ENCODE measurements around the gene GRIA1. TPM values are rescaled to one million over a fixed set of nuclear protein-coding genes. Genes with fewer than 3 reads are reported as not detected.

Gene GRIA1
- total and polyA plus RNA-seq, 2 of the 4 experiments (the other 2 are of a cell fraction) = 0.48 to 1.3 TPM

- TF ChIP-seq, protein P1, sequence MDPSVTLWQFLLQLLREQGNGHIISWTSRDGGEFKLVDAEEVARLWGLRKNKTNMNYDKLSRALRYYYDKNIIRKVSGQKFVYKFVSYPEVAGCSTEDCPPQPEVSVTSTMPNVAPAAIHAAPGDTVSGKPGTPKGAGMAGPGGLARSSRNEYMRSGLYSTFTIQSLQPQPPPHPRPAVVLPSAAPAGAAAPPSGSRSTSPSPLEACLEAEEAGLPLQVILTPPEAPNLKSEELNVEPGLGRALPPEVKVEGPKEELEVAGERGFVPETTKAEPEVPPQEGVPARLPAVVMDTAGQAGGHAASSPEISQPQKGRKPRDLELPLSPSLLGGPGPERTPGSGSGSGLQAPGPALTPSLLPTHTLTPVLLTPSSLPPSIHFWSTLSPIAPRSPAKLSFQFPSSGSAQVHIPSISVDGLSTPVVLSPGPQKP (IDR thresholded peaks at IDR 0.05; ENCODE audit: borderline replicate concordance, low read depth, low read length) = no peak
- peak; percentile 43; the same call in 1 of the 2 replicates for TF ChIP-seq MAFK (IDR thresholded peaks at IDR 0.05; ENCODE audit: low read depth, low read length)
Measured at GRCh38 chr5:153629027-153629895, 138.8 kb downstream of the GRIA1 start (continued).

- no peak overlapping the region; the same call in 1 of the 2 replicates for H3K14ac ChIP-seq (replicated peaks; ENCODE audit: low read depth, low read length)
- no peak overlapping the region for H3K9ac ChIP-seq (ENCODE audit: low read depth, low read length)
- peak overlapping the region; percentile 7; the same call in 1 of the 3 replicates for H2BK15ac ChIP-seq (ENCODE audit: low read depth, low read length)
- H2AK9ac ChIP-seq (replicated peaks; ENCODE audit: low read depth, low read length, poor library complexity) = no peak overlapping the region
- no peak overlapping the region for H3K56ac ChIP-seq (ENCODE audit: extremely low read depth, insufficient read depth, low read length)
- no peak overlapping the region for H3K4me3 ChIP-seq (ENCODE audit: insufficient read depth, low read depth, low read length)
- dilution Hi-C loops (cut with HindIII; ENCODE audit: low sequenced_read_pairs, unreplicated experiment) (no loop called here), intact Hi-C loops (cut with micrococcal nuclease) (no loop called here), in situ Hi-C loops (cut with MboI; ENCODE audit: low sequenced_read_pairs) (no loop called here)
- no peak overlapping the region for H3K4me2 ChIP-seq (ENCODE audit: low read depth, low read length)
- no peaks in the 10 kb centered on the region for H3K27me3 ChIP-seq (ENCODE audit: control insufficient read depth, insufficient read depth, low read length)
- H4K8ac ChIP-seq (ENCODE audit: low read depth in 2 of 2, low read length in 2 of 2) = no peak overlapping the region; a peak in 1 of 4 replicates
- ChIA-PET CTCF (no interaction called here), POLR2A (ENCODE audit: unreplicated experiment) (no interaction called here)
- peak overlapping the region; percentile 46; the same call in 1 of the 2 replicates for H4K5ac ChIP-seq (ENCODE audit: low read depth, low read length)
- H3K4me1 ChIP-seq (ENCODE audit: control insufficient read depth, insufficient read depth, low read length) = peaks cover 8% of the 10 kb centered on the region
- peak overlapping the region; percentile 41; the same call in 1 of the 2 replicates for H2BK120ac ChIP-seq (ENCODE audit: low read depth, low read length)
- peak overlapping the region; percentile 47 for H2AK5ac ChIP-seq (ENCODE audit: low read depth, low read length)
- no peaks in the 10 kb centered on the region for H4K20me1 ChIP-seq (ENCODE audit: insufficient read depth, low read length)
- H2BK5ac ChIP-seq (ENCODE audit: low read depth, low read length, poor library complexity, severe bottlenecking) = no peak overlapping the region
- peak overlapping the region; percentile 46; the same call in 1 of the 2 replicates for H3K4ac ChIP-seq (ENCODE audit: low read depth, low read length)
- peak overlapping the region; percentile 19; the same call in 1 of the 2 replicates for H4K91ac ChIP-seq (ENCODE audit: insufficient read depth, low read depth, low read length)
- ATAC-seq (ENCODE audit: low read depth) = no peak
- no peak overlapping the region; the same call in 1 of the 2 replicates for H3K18ac ChIP-seq (ENCODE audit: low read depth, low read length)
- no peaks in the 10 kb centered on the region for H3K79me1 ChIP-seq (ENCODE audit: low read depth in 1 of 2, low read length in 2 of 2)
- BruUV-seq (replicated peaks) = no TSS peak
- H3K27ac ChIP-seq (ENCODE audit: insufficient read depth, low read length) = no peak overlapping the region
- H3K9me3 ChIP-seq (ENCODE audit: control insufficient read depth, insufficient read depth, low read length) = no peaks in the 10 kb centered on the region
- H2BK20ac ChIP-seq (ENCODE audit: low read depth, low read length) = peak overlapping the region; percentile 50; the same call in 1 of the 2 replicates
- peaks cover 8% of the 10 kb centered on the region; the same call in 1 of the 2 replicates for H3K9me1 ChIP-seq (ENCODE audit: insufficient read depth, low read length)
- no peak overlapping the region for H3K23ac ChIP-seq (ENCODE audit: low read depth, low read length)
- no peaks in the 10 kb centered on the region for H3K36me3 ChIP-seq (ENCODE audit: control insufficient read depth, insufficient read depth, low read length)
- DNase-seq = no peak
- no peak overlapping the region for H2AFZ ChIP-seq (replicated peaks; ENCODE audit: low read length, poor library complexity)
- no peak for TF ChIP-seq RAD21 (IDR thresholded peaks at IDR 0.05; ENCODE audit: low read length)
- no peak for TF ChIP-seq BHLHE40 (IDR thresholded peaks at IDR 0.05; ENCODE audit: low read depth, low read length)
- TF ChIP-seq, protein P2, sequence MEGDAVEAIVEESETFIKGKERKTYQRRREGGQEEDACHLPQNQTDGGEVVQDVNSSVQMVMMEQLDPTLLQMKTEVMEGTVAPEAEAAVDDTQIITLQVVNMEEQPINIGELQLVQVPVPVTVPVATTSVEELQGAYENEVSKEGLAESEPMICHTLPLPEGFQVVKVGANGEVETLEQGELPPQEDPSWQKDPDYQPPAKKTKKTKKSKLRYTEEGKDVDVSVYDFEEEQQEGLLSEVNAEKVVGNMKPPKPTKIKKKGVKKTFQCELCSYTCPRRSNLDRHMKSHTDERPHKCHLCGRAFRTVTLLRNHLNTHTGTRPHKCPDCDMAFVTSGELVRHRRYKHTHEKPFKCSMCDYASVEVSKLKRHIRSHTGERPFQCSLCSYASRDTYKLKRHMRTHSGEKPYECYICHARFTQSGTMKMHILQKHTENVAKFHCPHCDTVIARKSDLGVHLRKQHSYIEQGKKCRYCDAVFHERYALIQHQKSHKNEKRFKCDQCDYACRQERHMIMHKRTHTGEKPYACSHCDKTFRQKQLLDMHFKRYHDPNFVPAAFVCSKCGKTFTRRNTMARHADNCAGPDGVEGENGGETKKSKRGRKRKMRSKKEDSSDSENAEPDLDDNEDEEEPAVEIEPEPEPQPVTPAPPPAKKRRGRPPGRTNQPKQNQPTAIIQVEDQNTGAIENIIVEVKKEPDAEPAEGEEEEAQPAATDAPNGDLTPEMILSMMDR (conservative IDR thresholded peaks at IDR 0.05; ENCODE audit: low read depth, low read length) = no peak
- TF ChIP-seq USF2 (IDR thresholded peaks at IDR 0.05; ENCODE audit: low read depth, low read length) = no peak
- TF ChIP-seq CEBPB (IDR thresholded peaks at IDR 0.05; ENCODE audit: low read depth, low read length) = no peak
- TF ChIP-seq CHD1 (IDR thresholded peaks at IDR 0.05; ENCODE audit: low read depth, low read length) = no peak
- no peak for TF ChIP-seq RCOR1 (IDR thresholded peaks at IDR 0.05; ENCODE audit: insufficient replicate concordance, low read length)
- no peak for TF ChIP-seq SMC3 (IDR thresholded peaks at IDR 0.05; ENCODE audit: low read depth, low read length)
- no peak for TF ChIP-seq MXI1 (IDR thresholded peaks at IDR 0.05; ENCODE audit: borderline replicate concordance, low read depth, low read length)
- no peak for TF ChIP-seq NFE2L2 (IDR thresholded peaks at IDR 0.05; ENCODE audit: low read depth, low read length)
Measured at GRCh38 chr5:153630546-153630945, 140.1 kb downstream of the GRIA1 start.
